GM12872 (cell line): Measurements from ENCODE around the gene THBS3.

Experiments
- TF ChIP-seq, protein P1 (sequence below): IDR thresholded peaks from 3 replicates; pipeline ENCODE4 v1.5.1; 2011; ENCODE audit warnings: low read depth, mild to moderate bottlenecking, low read length, moderate library complexity; ENCODE audit not compliant: insufficient read depth

Gene THBS3

DNA sequence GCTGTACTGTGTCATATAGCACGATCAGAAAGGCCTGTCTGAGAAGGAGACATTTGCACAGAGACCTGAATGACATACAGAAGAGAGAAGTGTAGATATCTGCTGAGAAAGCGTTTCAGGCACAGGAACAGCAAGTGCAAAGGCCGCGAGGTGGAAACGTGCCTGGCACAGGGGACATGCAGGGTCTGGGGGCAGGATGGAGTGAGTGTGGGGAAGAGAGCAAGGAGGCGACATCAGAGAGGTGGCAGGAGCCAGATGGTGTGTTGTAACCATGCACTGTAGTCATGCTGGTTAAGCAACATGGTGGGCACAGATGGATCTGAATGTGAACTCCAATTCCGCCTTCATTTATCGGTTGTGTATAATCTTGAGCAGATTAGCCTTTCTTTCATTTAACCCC, 47.6 kb downstream of the THBS3 start:
- TF ChIP-seq, protein P1, sequence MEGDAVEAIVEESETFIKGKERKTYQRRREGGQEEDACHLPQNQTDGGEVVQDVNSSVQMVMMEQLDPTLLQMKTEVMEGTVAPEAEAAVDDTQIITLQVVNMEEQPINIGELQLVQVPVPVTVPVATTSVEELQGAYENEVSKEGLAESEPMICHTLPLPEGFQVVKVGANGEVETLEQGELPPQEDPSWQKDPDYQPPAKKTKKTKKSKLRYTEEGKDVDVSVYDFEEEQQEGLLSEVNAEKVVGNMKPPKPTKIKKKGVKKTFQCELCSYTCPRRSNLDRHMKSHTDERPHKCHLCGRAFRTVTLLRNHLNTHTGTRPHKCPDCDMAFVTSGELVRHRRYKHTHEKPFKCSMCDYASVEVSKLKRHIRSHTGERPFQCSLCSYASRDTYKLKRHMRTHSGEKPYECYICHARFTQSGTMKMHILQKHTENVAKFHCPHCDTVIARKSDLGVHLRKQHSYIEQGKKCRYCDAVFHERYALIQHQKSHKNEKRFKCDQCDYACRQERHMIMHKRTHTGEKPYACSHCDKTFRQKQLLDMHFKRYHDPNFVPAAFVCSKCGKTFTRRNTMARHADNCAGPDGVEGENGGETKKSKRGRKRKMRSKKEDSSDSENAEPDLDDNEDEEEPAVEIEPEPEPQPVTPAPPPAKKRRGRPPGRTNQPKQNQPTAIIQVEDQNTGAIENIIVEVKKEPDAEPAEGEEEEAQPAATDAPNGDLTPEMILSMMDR = no peak

DNA sequence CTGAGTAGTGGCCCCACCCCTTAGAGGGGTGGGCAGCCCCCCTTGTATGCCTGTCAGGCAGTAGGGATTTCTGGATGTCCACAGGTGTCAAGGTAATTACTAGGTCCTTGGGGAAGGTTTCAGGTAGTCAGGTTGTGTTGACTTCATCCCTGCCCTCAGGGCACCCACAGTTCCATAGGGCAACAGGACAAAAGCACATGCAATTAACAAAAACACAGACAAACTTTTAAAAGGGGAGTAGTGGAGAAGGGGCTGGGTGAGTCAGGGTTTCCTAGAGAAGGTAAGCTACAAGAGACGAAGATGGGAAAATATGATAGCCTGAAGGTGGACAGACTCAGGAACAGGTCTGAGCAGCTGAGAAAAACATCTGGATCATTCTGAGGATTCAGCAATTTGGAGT, 48.7 kb downstream of the THBS3 start:
- TF ChIP-seq, protein P1 = no peak
